HepG2 (cell line): ENCODE data around the gene ANKS1A. TPM values are rescaled to one million over a fixed set of nuclear protein-coding genes. Genes with fewer than 3 reads are reported as not detected.

Experiments
- ATAC-seq: fragments of 200-7000 bp; cut with Tn5 transposase; 3 replicates; pipeline ENCODE4 v1.9.1; 2020; ENCODE audit warnings: mild to moderate bottlenecking, moderate library complexity
- BruUV-seq: library from RNA; stranded (reverse); fragments of 400-500 nt; replicated peaks from 2 replicates; lab custom pipeline; 2021; lab: Mats Ljungman, UMichigan
- CTCF ChIA-PET: fragments of 300-600 bp; formaldehyde crosslinking; extraction: SDS; loops from one replicate; lab custom pipeline; 2021; ENCODE audit warnings: low total read pairs, inconsistent platforms, low intra/inter-chr PET ratio; lab: Yijun Ruan, JAX
- POLR2A ChIA-PET: fragments of 350-600 bp; sonication (Branson Sonifier 250); formaldehyde crosslinking; loops from one replicate; lab custom pipeline; 2020; ENCODE audit warnings: antibody characterized with exemption, inconsistent platforms; lab: Yijun Ruan, JAX
- DNase-seq: peaks from one replicate; pipeline ENCODE4 v3.0.0-alpha.2; 2015; ENCODE audit warnings: low spot score
- FAIRE-seq: peaks from 3 replicates; lab custom pipeline; 2011; peaks lifted over from hg19 to GRCh38; lab: Jason Lieb, UNC
- H2AFZ ChIP-seq: one replicate; pipeline ENCODE4 v1.6.1; 2011; ENCODE audit warnings: low read length, inconsistent platforms
- H3K27ac ChIP-seq: fragments of 300-600 bp; 3 replicates; pipeline ENCODE4 v1.8.0; 2011; ENCODE audit warnings: mixed run types, mild to moderate bottlenecking, mixed read lengths, low read length, inconsistent platforms; ENCODE audit not compliant: insufficient read depth; ENCODE audit errors: extremely low read length
- H3K27me3 ChIP-seq, 2 experiments: fragments of 200-600 bp in 1 of 2; 2 replicates in 1 of 2; 3 replicates in 1 of 2; pipeline versions ENCODE4 v1.6.0 to v1.8.0; 2011; ENCODE audit warnings: low read length in 2 of 2, mild to moderate bottlenecking in 2 of 2, moderate library complexity in 2 of 2, inconsistent platforms in 1 of 2; ENCODE audit not compliant: insufficient read depth in 2 of 2, control insufficient read depth in 1 of 2
- H3K36me3 ChIP-seq, 2 experiments: fragments of 200-600 bp in 1 of 2; replicated peaks in 1 of 2; 2 replicates in 1 of 2; 3 replicates in 1 of 2; pipeline versions ENCODE4 v1.5.1 to v1.8.0; 2011; ENCODE audit warnings: low read length in 2 of 2, inconsistent platforms in 1 of 2; ENCODE audit not compliant: insufficient read depth in 2 of 2, control insufficient read depth in 1 of 2
- H3K4me1 ChIP-seq: 2 replicates; pipeline ENCODE4 v1.5.1; 2012; ENCODE audit warnings: low read length, inconsistent platforms; ENCODE audit not compliant: insufficient read depth
- H3K4me2 ChIP-seq: 2 replicates; pipeline ENCODE4 v1.6.0; 2011; ENCODE audit warnings: low read depth, low read length, inconsistent platforms
- H3K4me3 ChIP-seq, 3 experiments: fragments of 200-600 bp in 1 of 3; sonication (generic), shearing (Covaris generic) in 1 of 3; replicated peaks in 1 of 3; 2 replicates each; pipeline ENCODE4 v1.5.1; 2011 to 2016; ENCODE audit warnings: low read length in 3 of 3, inconsistent platforms in 2 of 3, low read depth in 2 of 3, mild to moderate bottlenecking in 2 of 3, control low read depth in 1 of 3, mixed read lengths in 1 of 3; ENCODE audit not compliant: insufficient read depth in 1 of 3
- H3K79me2 ChIP-seq: one replicate; pipeline ENCODE4 v1.6.1; 2011; ENCODE audit warnings: low read length, inconsistent platforms; ENCODE audit not compliant: insufficient read depth
- H3K9ac ChIP-seq: 2 replicates; pipeline ENCODE4 v1.6.0; 2011; ENCODE audit warnings: mild to moderate bottlenecking, low read depth, low read length, inconsistent platforms; ENCODE audit not compliant: insufficient read depth
- H3K9me3 ChIP-seq: 2 replicates; pipeline ENCODE4 v1.5.1; 2012; ENCODE audit warnings: mild to moderate bottlenecking, low read length
- H4K20me1 ChIP-seq: 2 replicates; pipeline ENCODE4 v1.6.0; 2011; ENCODE audit warnings: inconsistent platforms, mild to moderate bottlenecking, low read length, moderate library complexity; ENCODE audit not compliant: insufficient read depth
- CEBPB ChIP-seq: IDR thresholded peaks from 2 replicates; pipeline ENCODE4 v1.6.1; 2011; ENCODE audit warnings: low read depth, low read length, improper control_type of control experiment, borderline replicate concordance
- MBNL3 ChIP-seq: fragments of 250-450 bp; sonication (Bioruptor Pico); conservative IDR thresholded peaks from 2 replicates; pipeline ENCODE4 v1.8.0; 2022; ENCODE audit warnings: mild to moderate bottlenecking, inconsistent platforms
- POLR2G ChIP-seq: fragments of 200-400 bp; formaldehyde crosslinking; IDR thresholded peaks from 2 replicates; pipeline ENCODE4 v1.6.1; 2018; ENCODE audit warnings: mild to moderate bottlenecking, low read depth, low read length, moderate library complexity
- RBM22 ChIP-seq: fragments of 200-400 bp; formaldehyde crosslinking; optimal IDR thresholded peaks from 2 replicates; pipeline ENCODE3; 2017; ENCODE audit warnings: mild to moderate bottlenecking, low read length, moderate library complexity
- SNRNP70 ChIP-seq: fragments of 200-400 bp; formaldehyde crosslinking; IDR thresholded peaks from 2 replicates; pipeline ENCODE4 v1.6.1; 2017; ENCODE audit warnings: mild to moderate bottlenecking, low read depth, low read length, moderate library complexity
- ZFP1 ChIP-seq: IDR thresholded peaks from 2 replicates; pipeline ENCODE4 v1.6.1; 2016
- ZNF121 ChIP-seq: sonication (generic); formaldehyde crosslinking; IDR thresholded peaks from 2 replicates; pipeline ENCODE4 v1.5.0; 2020; ENCODE audit warnings: mild to moderate bottlenecking, missing genetic modification reagents
- ZNF205 ChIP-seq: IDR thresholded peaks from 2 replicates; pipeline ENCODE4 v1.6.1; 2018; ENCODE audit warnings: missing biosample characterization, missing genetic modification reagents
- WGBS: methylation state at CpG from one replicate; pipeline ENCODE4 v1.1.6; 2017; ENCODE audit warnings: low lambda C conversion rate; 5-methylcytosine and 5-hydroxymethylcytosine counted together
- in situ Hi-C: cut with HindIII; loops from 2 replicates; pipeline ENCODE4 v1.10.0; 2017; ENCODE audit warnings: low pct_unique_long_range_greater_than_20kb; ENCODE audit not compliant: extremely low pct_ligation_motif_present
- intact Hi-C: fragments of 100-400 bp; cut with micrococcal nuclease; formaldehyde crosslinking; loops from one replicate; pipeline ENCODE4 v1.10.0; 2022; ENCODE audit not compliant: unreplicated experiment
- polyA plus RNA-seq, 8 experiments: library from polyadenylated mRNA; depleted of rRNA in 3 of 8; stranded (reverse) in 7 of 8; unstranded in 1 of 8; fragments of >200 nt; fragmentation: Illumina TruSeq in 4 of 8; extraction: Trizol in 4 of 8; gene quantifications; 2 replicates each; pipeline versions ENCODE4 v1.2.1 to v1.2.3, GENCODE V29; 2011 to 2016; ENCODE audit warnings: low read depth in 4 of 8, missing spikeins in 1 of 8, mixed read lengths in 1 of 8; ENCODE audit not compliant: insufficient read depth in 1 of 8
- total RNA-seq, 5 experiments: library from RNA; depleted of rRNA; stranded (reverse); fragments of >200 nt; fragmentation: Illumina TruSeq; extraction: Trizol; gene quantifications; 2 replicates each; pipeline ENCODE4 v1.2.3, GENCODE V29; 2016; ENCODE audit warnings: low read depth in 1 of 5
- TF ChIP-seq, protein P1 (sequence below): sonication (generic); formaldehyde crosslinking; IDR thresholded peaks from 2 replicates; pipeline ENCODE4 v1.5.0; 2020; ENCODE audit warnings: mild to moderate bottlenecking, missing genetic modification reagents

The ANKS1A gene
- total and polyA plus RNA-seq, 2 of the 13 experiments (the other 11 are each of a cell fraction or from before 2014, with no cell fraction given), result 7.2 to 15.1 TPM

- intact Hi-C loops (no loop called here), in situ Hi-C loops (no loop called here)
- FAIRE-seq, result peak; percentile 21
- H2AFZ ChIP-seq, result no peak overlapping the region
- H3K79me2 ChIP-seq, result no peaks in the 10 kb centered on the region
- ChIA-PET CTCF (no interaction called here), POLR2A (interaction anchor here (1.9 kb wide), 1 partner anchor 11 kb away, joined by 6 read pairs; the partner anchor contains the start of gene TAF11)
- no peaks in the 10 kb centered on the region for H3K9me3 ChIP-seq
- no peak overlapping the region for H3K27ac ChIP-seq
- no peak overlapping the region for H3K4me2 ChIP-seq
- 0 out of 2 replicates have a peak, but pooled peaks cover 7% of the 10 kb centered on the region for H3K4me1 ChIP-seq
- no TSS peak for BruUV-seq
- H3K9ac ChIP-seq, result no peak overlapping the region
- H4K20me1 ChIP-seq, result no peaks in the 10 kb centered on the region
- no peak for ATAC-seq
- H3K4me3 ChIP-seq, result no peak overlapping the region
- no peaks in the 10 kb centered on the region for H3K27me3 ChIP-seq
- no peak for DNase-seq
- peaks cover 15 to 50% of the 10 kb centered on the region in 2 experiments for H3K36me3 ChIP-seq
- TF ChIP-seq CEBPB, result peak; percentile 55; the same call in 1 of the 2 replicates
- TF ChIP-seq ZFP1 (CRISPR knock-in tag), result no peak
- 95% methylated on average over 1 of the region's 1 CpG for WGBS
Observed at GRCh38 chr6:34877259-34877658, 11.8 kb upstream of the ANKS1A start.

DNA sequence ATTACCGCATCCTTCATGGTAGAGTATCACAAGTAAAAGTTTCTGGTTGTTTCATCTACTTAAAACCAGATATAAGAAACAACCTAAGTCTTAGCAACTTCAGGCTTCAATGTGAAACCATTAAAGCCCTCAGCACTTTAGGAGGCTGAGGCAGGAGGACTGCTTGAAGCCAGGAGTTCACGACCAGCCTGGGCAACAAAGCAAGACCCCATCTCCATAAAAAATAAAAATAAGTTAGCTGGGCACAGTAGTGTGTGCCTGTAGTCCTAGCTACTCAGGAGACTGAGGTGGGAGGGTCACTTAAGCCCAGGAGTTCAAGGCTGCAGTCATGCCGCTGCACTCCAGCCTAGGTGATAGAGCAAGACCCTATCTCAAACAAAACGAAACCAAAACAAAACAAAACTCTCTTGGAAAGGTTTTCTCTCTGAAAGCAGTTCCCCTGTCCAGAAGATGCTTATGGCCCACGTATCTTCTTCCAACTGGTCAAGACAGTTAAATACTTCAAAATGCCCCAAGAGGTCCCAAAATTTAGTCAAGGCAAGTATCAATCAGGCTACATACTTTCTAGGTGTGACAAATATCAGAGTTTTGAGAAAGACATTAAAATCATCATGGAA lies 11.1 kb upstream of the ANKS1A start:
- Histone ChIP-seq H3K79me2 (no peaks in the 10 kb centered on the region), H3K4me3 (no peak overlapping the region), H3K4me1 (0 out of 2 replicates have a peak, but pooled peaks cover 7% of the 10 kb centered on the region), H3K27me3 (no peaks in the 10 kb centered on the region), H3K4me2 (no peak overlapping the region), H4K20me1 (no peaks in the 10 kb centered on the region), H3K27ac (no peak overlapping the region), H3K9me3 (no peaks in the 10 kb centered on the region), H3K36me3 (peaks cover 12 to 48% of the 10 kb centered on the region in 2 experiments), H3K9ac (no peak overlapping the region), H2AFZ (no peak overlapping the region)
- TSS peak; percentile 37 for BruUV-seq
- in situ Hi-C loops (no loop called here), intact Hi-C loops (no loop called here)
- TF ChIP-seq, protein P1, sequence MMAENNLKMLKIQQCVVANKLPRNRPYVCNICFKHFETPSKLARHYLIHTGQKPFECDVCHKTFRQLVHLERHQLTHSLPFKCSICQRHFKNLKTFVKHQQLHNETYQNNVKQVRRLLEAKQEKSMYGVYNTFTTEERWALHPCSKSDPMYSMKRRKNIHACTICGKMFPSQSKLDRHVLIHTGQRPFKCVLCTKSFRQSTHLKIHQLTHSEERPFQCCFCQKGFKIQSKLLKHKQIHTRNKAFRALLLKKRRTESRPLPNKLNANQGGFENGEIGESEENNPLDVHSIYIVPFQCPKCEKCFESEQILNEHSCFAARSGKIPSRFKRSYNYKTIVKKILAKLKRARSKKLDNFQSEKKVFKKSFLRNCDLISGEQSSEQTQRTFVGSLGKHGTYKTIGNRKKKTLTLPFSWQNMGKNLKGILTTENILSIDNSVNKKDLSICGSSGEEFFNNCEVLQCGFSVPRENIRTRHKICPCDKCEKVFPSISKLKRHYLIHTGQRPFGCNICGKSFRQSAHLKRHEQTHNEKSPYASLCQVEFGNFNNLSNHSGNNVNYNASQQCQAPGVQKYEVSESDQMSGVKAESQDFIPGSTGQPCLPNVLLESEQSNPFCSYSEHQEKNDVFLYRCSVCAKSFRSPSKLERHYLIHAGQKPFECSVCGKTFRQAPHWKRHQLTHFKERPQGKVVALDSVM (CRISPR knock-in tag), result peak; percentile 61; the same call in 1 of the 2 replicates
- no peak for TF ChIP-seq SNRNP70
- TF ChIP-seq RBM22, result peak; percentile 92
- no peak for TF ChIP-seq MBNL3
- TF ChIP-seq ZNF205 (CRISPR knock-in tag), result no peak
- peak; percentile 65 for TF ChIP-seq POLR2G
- peak; percentile 83 for TF ChIP-seq ZNF121
- no peak for DNase-seq
- CTCF ChIA-PET, result no interaction called here
- FAIRE-seq, result peak; percentile 53
- ATAC-seq, result peak; percentile 46
- WGBS, result 91% methylated on average over 5 of the region's 5 CpGs
- POLR2A ChIA-PET, result interaction anchor here (1.6 to 1.9 kb wide), 2 partner anchors 10 kb away, joined by 5 to 6 read pairs; partner anchors contain the start of gene TAF11
